CD4-positive, alpha-beta T cell treated with Interleukin-10 for 1 hour (primary cell): ENCODE measurements around the gene C14orf119.
"Not testable (repeated sequence)": the region's sequence is repeated elsewhere in the genome, so short reads cannot be mapped to it uniquely, and the experiment has no call there.

Experiments used
- DNase-seq: peaks from one replicate; pipeline ENCODE4 v3.0.0-alpha.2; 2020

C14orf119 gene

GRCh38 chr14:23091294-23092225 lies 3.7 kb upstream of the C14orf119 start:
- DNase-seq = no peak

- DNase-seq = no peak
Observed at GRCh38 chr14:23093104-23093503, 2.2 kb upstream of the C14orf119 start.

GRCh38 chr14:23093526-23093925 lies 1.8 kb upstream of the C14orf119 start:
- DNase-seq = no peak

GRCh38 chr14:23093991-23094665 lies 1.2 kb upstream of the C14orf119 start:
- DNase-seq = no peak

GRCh38 chr14:23094666-23095195 lies 574 bp upstream of the C14orf119 start, which contains the start of gene ACIN1:
ACIN1 (minus strand) TSS chr14:23095136; CDS start chr14:23095112, 24 bp downstream.
- DNase-seq = peak; percentile 83

GRCh38 chr14:23097786-23098185 lies 2.5 kb downstream of the C14orf119 start:
- no peak for DNase-seq

- DNase-seq = no peak
Observed at GRCh38 chr14:23099212-23099861, 4.0 kb downstream of the C14orf119 start.

- no peak for DNase-seq
Observed at GRCh38 chr14:23101213-23101970, 6.1 kb downstream of the C14orf119 start.

GRCh38 chr14:23101986-23102625 lies 6.8 kb downstream of the C14orf119 start:
- DNase-seq = no peak

GRCh38 chr14:23102801-23103200 lies 7.5 kb downstream of the C14orf119 start:
- no peak for DNase-seq

- DNase-seq = no peak
Observed at GRCh38 chr14:23103581-23103980, 8.3 kb downstream of the C14orf119 start.

GRCh38 chr14:23104070-23104590 lies 8.8 kb downstream of the C14orf119 start:
- DNase-seq = no peak

GRCh38 chr14:23104591-23105347 lies 9.5 kb downstream of the C14orf119 start, which contains the start of gene CIROP:
CIROP (minus strand) TSS chr14:23104989; CDS start chr14:23104920, 69 bp downstream.
- no peak for DNase-seq

GRCh38 chr14:23105348-23105824 lies 10.1 kb downstream of the C14orf119 start:
- DNase-seq = no peak

GRCh38 chr14:23106747-23107045 lies 11.4 kb downstream of the C14orf119 start:
- no peak for DNase-seq

GRCh38 chr14:23107620-23108019 lies 12.3 kb downstream of the C14orf119 start:
- DNase-seq = not testable (repeated sequence)

GRCh38 chr14:23108169-23108568 lies 12.9 kb downstream of the C14orf119 start:
- not testable (repeated sequence) for DNase-seq

- no peak for DNase-seq
Observed at GRCh38 chr14:23109769-23110168, 14.5 kb downstream of the C14orf119 start.

- DNase-seq = no peak
Observed at GRCh38 chr14:23110579-23111365, 15.5 kb downstream of the C14orf119 start.
